Fibroblast of lung (primary cell): ENCODE results near the gene ADGRA3.

Experiments
- CTCF ChIP-seq, 2 donors: IDR thresholded peaks in 1 of 2; conservative IDR thresholded peaks in 1 of 2; 1 replicate in 1 of 2; 2 replicates in 1 of 2; pipeline ENCODE4 v1.5.1; 2011 to 2012; ENCODE audit warnings: low read length in 2 of 2, control low read depth in 1 of 2, inconsistent platforms in 1 of 2, low read depth in 1 of 2, mild to moderate bottlenecking in 1 of 2
- EZH2 ChIP-seq: IDR thresholded peaks from 2 replicates; pipeline ENCODE4 v1.5.1; 2012; ENCODE audit warnings: low read length, control low read depth, mild to moderate bottlenecking; ENCODE audit errors: missing control alignments

GRCh38 chr4:22474636-22475310 is 41.1 kb downstream of the ADGRA3 start:
- TF ChIP-seq CTCF (conservative IDR thresholded peaks at IDR 0.05 in 1 of 2, IDR thresholded peaks at IDR 0.05 in 1 of 2; ENCODE audit: low read depth in 1 of 2, low read length in 2 of 2) (no peak), EZH2 (no peak)
